Fibroblast of skin of right biceps (primary cell): Measurements from ENCODE around the gene OAS2.

ENCODE experiments used
- DNase-seq: peaks from one replicate; pipeline ENCODE4 v3.0.0-alpha.2; 2013

Gene OAS2

GRCh38 chr12:113061061-113061694 lies 82.9 kb downstream of the OAS2 start:
- no peak for DNase-seq
